Measurements from ENCODE around the gene COL25A1. TPM values are rescaled to one million over a fixed set of nuclear protein-coding genes. Genes with fewer than 3 reads are reported as not detected.

COL25A1 gene
- total RNA-seq, 2 donors from 2014 or later: 4.0 to 6.2 TPM

DNA sequence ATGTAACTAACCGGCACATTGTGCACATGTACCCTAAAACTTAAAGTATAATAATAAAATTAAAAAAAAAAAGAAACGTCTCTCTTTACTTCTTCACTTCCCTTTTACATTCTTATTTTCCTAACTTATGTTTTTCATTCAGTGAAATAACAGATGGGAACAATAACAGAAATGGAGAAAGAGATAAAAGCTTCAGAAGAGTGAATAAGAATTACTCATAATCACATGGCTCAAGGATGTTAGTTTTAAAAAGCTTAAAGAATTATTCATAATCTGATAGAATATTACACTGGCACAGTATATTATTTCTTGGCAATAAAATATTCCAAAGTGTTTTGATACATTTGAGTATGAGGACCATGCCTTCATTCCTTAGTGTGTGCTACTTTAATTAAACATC lies 175.6 kb downstream of the COL25A1 start:
- H3K9me3 ChIP-seq (ENCODE audit: control insufficient read depth, low read length): no peaks in the 10 kb centered on the region
- WGBS, 2 experiments (ENCODE audit: insufficient coverage in 1 of 2, insufficient read length in 1 of 2): no CpG with 5 or more reads among the region's 2 CpGs
- no peaks in the 10 kb centered on the region for H3K27me3 ChIP-seq (ENCODE audit: control insufficient read depth, insufficient read depth, low read length, poor library complexity, severe bottlenecking)
- peaks cover 2% of the 10 kb centered on the region for H3K4me1 ChIP-seq (ENCODE audit: control insufficient read depth, insufficient read depth, low read length)
- no peak overlapping the region for H3K27ac ChIP-seq (ENCODE audit: low read depth, low read length)
- no peak overlapping the region for H3K4me3 ChIP-seq (ENCODE audit: low read length)
- TF ChIP-seq, protein P1, sequence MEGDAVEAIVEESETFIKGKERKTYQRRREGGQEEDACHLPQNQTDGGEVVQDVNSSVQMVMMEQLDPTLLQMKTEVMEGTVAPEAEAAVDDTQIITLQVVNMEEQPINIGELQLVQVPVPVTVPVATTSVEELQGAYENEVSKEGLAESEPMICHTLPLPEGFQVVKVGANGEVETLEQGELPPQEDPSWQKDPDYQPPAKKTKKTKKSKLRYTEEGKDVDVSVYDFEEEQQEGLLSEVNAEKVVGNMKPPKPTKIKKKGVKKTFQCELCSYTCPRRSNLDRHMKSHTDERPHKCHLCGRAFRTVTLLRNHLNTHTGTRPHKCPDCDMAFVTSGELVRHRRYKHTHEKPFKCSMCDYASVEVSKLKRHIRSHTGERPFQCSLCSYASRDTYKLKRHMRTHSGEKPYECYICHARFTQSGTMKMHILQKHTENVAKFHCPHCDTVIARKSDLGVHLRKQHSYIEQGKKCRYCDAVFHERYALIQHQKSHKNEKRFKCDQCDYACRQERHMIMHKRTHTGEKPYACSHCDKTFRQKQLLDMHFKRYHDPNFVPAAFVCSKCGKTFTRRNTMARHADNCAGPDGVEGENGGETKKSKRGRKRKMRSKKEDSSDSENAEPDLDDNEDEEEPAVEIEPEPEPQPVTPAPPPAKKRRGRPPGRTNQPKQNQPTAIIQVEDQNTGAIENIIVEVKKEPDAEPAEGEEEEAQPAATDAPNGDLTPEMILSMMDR (conservative IDR thresholded peaks at IDR 0.05): no peak
- no peaks in the 10 kb centered on the region for H3K36me3 ChIP-seq (ENCODE audit: control insufficient read depth, insufficient read depth, low read length)
- no peaks in the 10 kb centered on the region for H3K27me3 Mint-ChIP-seq (ENCODE audit: insufficient read depth)
- DNase-seq: no peak
- H3K4me3 Mint-ChIP-seq: no peak overlapping the region
- H3K9ac ChIP-seq (ENCODE audit: extremely low read depth, low read length, poor library complexity, severe bottlenecking): no peak overlapping the region
- H3K36me3 Mint-ChIP-seq (ENCODE audit: low read depth): no peaks in the 10 kb centered on the region
- H3K4me1 Mint-ChIP-seq: peaks cover 27% of the 10 kb centered on the region
- no peaks in the 10 kb centered on the region for H3K9me3 Mint-ChIP-seq
- H3K27ac Mint-ChIP-seq: no peak overlapping the region

DNA sequence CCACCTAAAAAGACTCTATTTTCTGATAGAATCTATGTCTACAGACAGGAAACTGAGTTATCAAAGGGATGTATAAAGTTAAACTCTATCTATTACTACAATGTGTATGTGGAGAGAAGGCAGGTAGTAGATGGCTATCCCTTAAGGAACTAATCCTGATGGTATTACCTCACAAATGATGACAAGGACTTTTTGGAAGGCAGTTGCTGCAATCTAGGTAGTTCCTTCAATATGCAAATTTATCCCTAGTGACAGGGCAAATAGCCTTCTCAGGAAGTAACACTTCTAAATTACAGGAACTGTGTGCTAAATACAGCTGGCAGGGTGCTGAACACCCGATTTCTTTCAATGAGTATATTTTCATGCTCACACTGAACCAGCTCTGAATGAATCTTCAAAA lies 177.4 kb downstream of the COL25A1 start:
- Histone ChIP-seq H3K9me3 (ENCODE audit: control insufficient read depth, low read length) (no peaks in the 10 kb centered on the region), H3K36me3 (ENCODE audit: control insufficient read depth, insufficient read depth, low read length) (no peaks in the 10 kb centered on the region), H3K4me1 (ENCODE audit: control insufficient read depth, insufficient read depth, low read length) (peaks cover 2% of the 10 kb centered on the region), H3K27me3 (ENCODE audit: control insufficient read depth, insufficient read depth, low read length, poor library complexity, severe bottlenecking) (no peaks in the 10 kb centered on the region), H3K4me3 (ENCODE audit: low read length) (no peak overlapping the region), H3K9ac (ENCODE audit: extremely low read depth, low read length, poor library complexity, severe bottlenecking) (no peak overlapping the region), H3K27ac (ENCODE audit: low read depth, low read length) (no peak overlapping the region)
- no peak for DNase-seq
- WGBS, 2 experiments (ENCODE audit: insufficient coverage in 1 of 2, insufficient read length in 1 of 2): 56 to 71% methylated on average over 1 of the region's 1 CpG
- Mint-ChIP-seq H3K4me3 (no peak overlapping the region), H3K36me3 (ENCODE audit: low read depth) (no peaks in the 10 kb centered on the region), H3K27ac (peak overlapping the region; percentile 65), H3K4me1 (peaks cover 27% of the 10 kb centered on the region), H3K27me3 (ENCODE audit: insufficient read depth) (no peaks in the 10 kb centered on the region), H3K9me3 (no peaks in the 10 kb centered on the region)
- TF ChIP-seq, protein P1 (conservative IDR thresholded peaks at IDR 0.05): no peak

DNA sequence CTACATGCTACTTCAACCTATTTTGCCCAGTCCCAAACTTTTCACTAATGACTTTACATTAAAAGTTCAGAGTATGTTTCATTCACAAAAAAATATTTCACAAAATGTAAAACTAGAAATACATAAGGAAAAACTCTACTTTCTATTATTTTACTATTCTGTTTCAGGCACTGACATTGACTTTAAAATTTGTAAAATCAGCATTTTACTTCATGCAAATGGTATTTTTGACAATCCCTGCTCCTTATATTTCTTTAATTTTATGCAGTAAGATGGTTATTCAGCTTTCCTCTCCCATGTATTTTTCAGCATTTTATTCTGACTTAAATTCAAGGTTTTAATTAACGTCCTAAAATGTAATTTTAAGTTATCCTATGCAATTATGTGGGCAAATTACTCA lies 178.5 kb downstream of the COL25A1 start:
- no peak overlapping the region for H3K9ac ChIP-seq (ENCODE audit: extremely low read depth, low read length, poor library complexity, severe bottlenecking)
- H3K9me3 ChIP-seq (ENCODE audit: control insufficient read depth, low read length): no peaks in the 10 kb centered on the region
- no peaks in the 10 kb centered on the region for H3K27me3 ChIP-seq (ENCODE audit: control insufficient read depth, insufficient read depth, low read length, poor library complexity, severe bottlenecking)
- Mint-ChIP-seq H3K4me1 (peaks cover 27% of the 10 kb centered on the region), H3K4me3 (no peak overlapping the region), H3K36me3 (ENCODE audit: low read depth) (no peaks in the 10 kb centered on the region), H3K9me3 (no peaks in the 10 kb centered on the region), H3K27me3 (ENCODE audit: insufficient read depth) (no peaks in the 10 kb centered on the region), H3K27ac (no peak overlapping the region)
- TF ChIP-seq, protein P1 (conservative IDR thresholded peaks at IDR 0.05): no peak
- H3K4me1 ChIP-seq (ENCODE audit: control insufficient read depth, insufficient read depth, low read length): peaks cover 2% of the 10 kb centered on the region
- DNase-seq: no peak
- 80% methylated on average over 1 of the region's 1 CpG; no CpG with 5 or more reads in 1 of the 2 experiments for WGBS, 2 experiments (ENCODE audit: insufficient coverage in 1 of 2, insufficient read length in 1 of 2)
- no peaks in the 10 kb centered on the region for H3K36me3 ChIP-seq (ENCODE audit: control insufficient read depth, insufficient read depth, low read length)
- H3K27ac ChIP-seq (ENCODE audit: low read depth, low read length): no peak overlapping the region
- H3K4me3 ChIP-seq (ENCODE audit: low read length): no peak overlapping the region

All from endodermal cell (in vitro differentiated cells).